GM23338 (cell line): ENCODE measurements around the gene BICRA. TPM values are rescaled to one million over a fixed set of nuclear protein-coding genes. Genes with fewer than 3 reads are reported as not detected.

Experiments used
- ATAC-seq: fragments of 200-7000 bp; cut with Tn5 transposase; 3 replicates; pipeline ENCODE4 v1.9.1; 2020
- DNase-seq: peaks from one replicate; pipeline ENCODE4 v3.0.0-alpha.2; 2015; ENCODE audit warnings: low spot score
- H2AFZ ChIP-seq: fragments of 200-600 bp; sonication (generic); 2 replicates; pipeline ENCODE4 v1.8.0; 2016; ENCODE audit warnings: antibody characterized with exemption, mild to moderate bottlenecking, moderate library complexity
- H3F3A ChIP-seq: fragments of 200-600 bp; sonication (generic); replicated peaks from 2 replicates; pipeline ENCODE4 v1.8.0; 2017; ENCODE audit warnings: antibody characterized with exemption, mixed run types, low read depth
- H3K27ac ChIP-seq: fragments of 200-600 bp; sonication (generic); 2 replicates; pipeline ENCODE4 v1.6.1; 2016; ENCODE audit warnings: low read depth
- H3K27me3 ChIP-seq: fragments of 200-600 bp; sonication (generic); 2 replicates; pipeline ENCODE4 v1.8.0; 2016; ENCODE audit warnings: mild to moderate bottlenecking, mixed run types, moderate library complexity; ENCODE audit not compliant: insufficient read depth
- H3K36me3 ChIP-seq: fragments of 200-600 bp; sonication (generic); 2 replicates; pipeline ENCODE4 v1.8.0; 2016; ENCODE audit warnings: mild to moderate bottlenecking; ENCODE audit not compliant: insufficient read depth
- H3K4me1 ChIP-seq: fragments of 200-600 bp; sonication (generic); 2 replicates; pipeline ENCODE4 v1.8.0; 2016; ENCODE audit warnings: mild to moderate bottlenecking, moderate library complexity; ENCODE audit not compliant: insufficient read depth
- H3K4me2 ChIP-seq: fragments of 200-600 bp; sonication (generic); 2 replicates; pipeline ENCODE4 v1.7.1; 2017; ENCODE audit warnings: mixed run types
- H3K4me3 ChIP-seq: fragments of 200-600 bp; sonication (generic); 2 replicates; pipeline ENCODE4 v1.6.1; 2016; ENCODE audit warnings: mixed run types
- H3K79me2 ChIP-seq: fragments of 200-600 bp; sonication (generic); replicated peaks from 2 replicates; pipeline ENCODE4 v1.8.0; 2017; ENCODE audit warnings: mild to moderate bottlenecking; ENCODE audit not compliant: insufficient read depth
- H3K9me2 ChIP-seq: fragments of 200-600 bp; sonication (generic); 2 replicates; pipeline ENCODE4 v1.8.0; 2017; ENCODE audit not compliant: insufficient read depth
- H4K20me1 ChIP-seq: fragments of 200-600 bp; sonication (generic); replicated peaks from 2 replicates; pipeline ENCODE4 v1.8.0; 2017; ENCODE audit warnings: mild to moderate bottlenecking; ENCODE audit not compliant: insufficient read depth
- H3K27ac Mint-ChIP-seq: 2 replicates; pipeline ENCODE4 v1.8.0; 2020; ENCODE audit warnings: inconsistent platforms, mild to moderate bottlenecking, moderate library complexity, mixed read lengths
- H3K27me3 Mint-ChIP-seq: 3 replicates; pipeline ENCODE4 v1.8.0; 2022; ENCODE audit warnings: low read depth, mild to moderate bottlenecking, moderate library complexity, mixed read lengths, inconsistent platforms; ENCODE audit not compliant: insufficient read depth, poor library complexity
- H3K36me3 Mint-ChIP-seq: 3 replicates; pipeline ENCODE4 v1.8.0; 2021; ENCODE audit warnings: low read depth, mild to moderate bottlenecking, inconsistent platforms, moderate library complexity, mixed read lengths
- H3K4me1 Mint-ChIP-seq: 3 replicates; pipeline ENCODE4 v1.8.0; 2020; ENCODE audit warnings: mild to moderate bottlenecking, inconsistent platforms, mixed read lengths
- H3K4me3 Mint-ChIP-seq: 3 replicates; pipeline ENCODE4 v1.8.0; 2021; ENCODE audit warnings: moderate library complexity, mild to moderate bottlenecking, inconsistent platforms, mixed read lengths
- H3K9me3 Mint-ChIP-seq: 3 replicates; pipeline ENCODE4 v1.8.0; 2020; ENCODE audit warnings: moderate library complexity, mild to moderate bottlenecking, inconsistent platforms, mixed read lengths
- CREB1 ChIP-seq: fragments of 250-450 bp; sonication (Bioruptor Pico); IDR thresholded peaks from 2 replicates; pipeline ENCODE4 v1.5.0; 2020; ENCODE audit warnings: low read depth, mild to moderate bottlenecking, moderate library complexity
- CTCF ChIP-seq, 2 experiments: fragments of 200-600 bp in 1 of 2; sonication (generic) in 1 of 2; conservative IDR thresholded peaks; 2 replicates each; pipeline versions ENCODE4 v1.5.1 to v1.6.1; 2016 to 2017; ENCODE audit warnings: antibody characterized with exemption in 2 of 2, low read depth in 2 of 2, mild to moderate bottlenecking in 2 of 2, moderate library complexity in 1 of 2
- ETS1 ChIP-seq: IDR thresholded peaks from 2 replicates; pipeline ENCODE4 v1.6.1; 2016; ENCODE audit warnings: antibody characterized with exemption
- EZH2 ChIP-seq: fragments of 200-600 bp; sonication (generic); IDR thresholded peaks from one replicate; pipeline ENCODE4 v1.8.0; 2017; ENCODE audit warnings: antibody characterized with exemption, mild to moderate bottlenecking, low read depth; ENCODE audit not compliant: unreplicated experiment
- EZH2phosphoT487 ChIP-seq: fragments of 200-600 bp; sonication (generic); IDR thresholded peaks from one replicate; pipeline ENCODE4 v1.8.1; 2018; ENCODE audit warnings: antibody characterized with exemption; ENCODE audit not compliant: unreplicated experiment
- JUNB ChIP-seq: IDR thresholded peaks from one replicate; pipeline ENCODE4 v1.6.1; 2016; ENCODE audit warnings: antibody characterized with exemption; ENCODE audit not compliant: unreplicated experiment
- NANOG ChIP-seq: IDR thresholded peaks from 2 replicates; pipeline ENCODE4 v1.6.1; 2016; ENCODE audit warnings: antibody characterized with exemption, borderline replicate concordance
- POLR2AphosphoS5 ChIP-seq: IDR thresholded peaks from 2 replicates; pipeline ENCODE4 v1.6.1; 2016; ENCODE audit warnings: antibody characterized with exemption, low read depth
- REST ChIP-seq: IDR thresholded peaks from one replicate; pipeline ENCODE4 v1.6.1; 2018; ENCODE audit warnings: antibody characterized with exemption; ENCODE audit not compliant: unreplicated experiment
- STAT1 ChIP-seq: IDR thresholded peaks from one replicate; pipeline ENCODE4 v1.6.1; 2016; ENCODE audit warnings: antibody characterized with exemption; ENCODE audit not compliant: unreplicated experiment
- ZNF114 ChIP-seq: fragments of 250-450 bp; sonication (Bioruptor Pico); IDR thresholded peaks from 2 replicates; pipeline ENCODE4 v1.5.0; 2020; ENCODE audit warnings: mild to moderate bottlenecking, moderate library complexity
- ZNF331 ChIP-seq: fragments of 250-450 bp; sonication (Bioruptor Pico); IDR thresholded peaks from 2 replicates; pipeline ENCODE4 v1.5.0; 2020; ENCODE audit warnings: low read depth, mild to moderate bottlenecking, moderate library complexity
- ZNF462 ChIP-seq: fragments of 250-450 bp; sonication (Bioruptor Pico); IDR thresholded peaks from 2 replicates; pipeline ENCODE4 v1.5.0; 2020; ENCODE audit warnings: mild to moderate bottlenecking, moderate library complexity
- polyA plus RNA-seq: library from polyadenylated mRNA; unstranded; fragments of >200 nt; fragmentation: Nextera tagmentation; extraction: Ambion mirVana; gene quantifications from 2 replicates; pipeline ENCODE4 v1.2.1, GENCODE V29; 2016
- total RNA-seq: library from RNA; depleted of rRNA; stranded (reverse); fragments of >200 nt; shearing (Covaris generic); gene quantifications from 2 replicates; pipeline ENCODE4 v1.2.3, GENCODE V29; 2014

BICRA gene
- total and polyA plus RNA-seq, 2 experiments from 2014 or later, result 7.0 to 37.7 TPM

- no peaks in the 10 kb centered on the region for H3K27me3 ChIP-seq
- no peaks in the 10 kb centered on the region; the same call in 1 of the 2 replicates for H3K36me3 ChIP-seq
- no peak overlapping the region for H3K4me3 ChIP-seq
- H3K4me1 ChIP-seq, result peaks cover 10% of the 10 kb centered on the region; the same call in 1 of the 2 replicates
- 0 out of 3 replicates have a peak, but pooled peaks cover 3% of the 10 kb centered on the region for H3K9me3 Mint-ChIP-seq
- no peak overlapping the region for H3K27ac ChIP-seq
- H3K36me3 Mint-ChIP-seq, result peaks cover 30% of the 10 kb centered on the region
- H3K4me1 Mint-ChIP-seq, result peaks cover 21% of the 10 kb centered on the region
- H3K79me2 ChIP-seq, result peaks cover 95% of the 10 kb centered on the region
- H3K9me2 ChIP-seq, result no peaks in the 10 kb centered on the region
- H3K4me2 ChIP-seq, result no peak overlapping the region
- peaks cover 33% of the 10 kb centered on the region for H4K20me1 ChIP-seq
- H3F3A ChIP-seq, result peaks cover 13% of the 10 kb centered on the region; the same call in 1 of the 2 replicates
- H3K27ac Mint-ChIP-seq, result no peak overlapping the region
- no peak overlapping the region for H3K4me3 Mint-ChIP-seq
- ATAC-seq, result no peak
- TF ChIP-seq NANOG, result no peak
- no peak for TF ChIP-seq ZNF114 (CRISPR knock-in tag)
- no peak for TF ChIP-seq EZH2
- TF ChIP-seq ZNF462, result no peak
- TF ChIP-seq CTCF (conservative IDR thresholded peaks at IDR 0.05; ENCODE audit: low read depth in 2 of 2), result no peak
- no peak for TF ChIP-seq JUNB
- no peak for TF ChIP-seq ZNF331 (CRISPR knock-in tag)
- no peak for TF ChIP-seq POLR2AphosphoS5
- TF ChIP-seq CREB1, result no peak
- TF ChIP-seq ETS1, result no peak
- TF ChIP-seq REST, result no peak
- no peak for TF ChIP-seq EZH2phosphoT487
- no peak for TF ChIP-seq STAT1
- H3K27me3 Mint-ChIP-seq, result peaks cover 6% of the 10 kb centered on the region
- no peak overlapping the region for H2AFZ ChIP-seq
- no peak for DNase-seq
Observed at GRCh38 chr19:47643281-47643680, 34.3 kb downstream of the BICRA start.
